OCI-LY3 (cell line): ENCODE results near the gene ZNRD2.

Experiments
- EZH2phosphoT487 ChIP-seq: fragments of 200-600 bp; shearing (Covaris generic); IDR thresholded peaks from 2 replicates; pipeline ENCODE4 v1.6.1; 2018; ENCODE audit warnings: antibody characterized with exemption, mixed run types, low read depth
- TF ChIP-seq, protein P1 (sequence below): fragments of 200-600, 300-600 bp; sonication (generic); IDR thresholded peaks from 2 replicates; pipeline ENCODE4 v1.5.1; 2014; ENCODE audit warnings: antibody characterized with exemption, low read length, low read depth

DNA sequence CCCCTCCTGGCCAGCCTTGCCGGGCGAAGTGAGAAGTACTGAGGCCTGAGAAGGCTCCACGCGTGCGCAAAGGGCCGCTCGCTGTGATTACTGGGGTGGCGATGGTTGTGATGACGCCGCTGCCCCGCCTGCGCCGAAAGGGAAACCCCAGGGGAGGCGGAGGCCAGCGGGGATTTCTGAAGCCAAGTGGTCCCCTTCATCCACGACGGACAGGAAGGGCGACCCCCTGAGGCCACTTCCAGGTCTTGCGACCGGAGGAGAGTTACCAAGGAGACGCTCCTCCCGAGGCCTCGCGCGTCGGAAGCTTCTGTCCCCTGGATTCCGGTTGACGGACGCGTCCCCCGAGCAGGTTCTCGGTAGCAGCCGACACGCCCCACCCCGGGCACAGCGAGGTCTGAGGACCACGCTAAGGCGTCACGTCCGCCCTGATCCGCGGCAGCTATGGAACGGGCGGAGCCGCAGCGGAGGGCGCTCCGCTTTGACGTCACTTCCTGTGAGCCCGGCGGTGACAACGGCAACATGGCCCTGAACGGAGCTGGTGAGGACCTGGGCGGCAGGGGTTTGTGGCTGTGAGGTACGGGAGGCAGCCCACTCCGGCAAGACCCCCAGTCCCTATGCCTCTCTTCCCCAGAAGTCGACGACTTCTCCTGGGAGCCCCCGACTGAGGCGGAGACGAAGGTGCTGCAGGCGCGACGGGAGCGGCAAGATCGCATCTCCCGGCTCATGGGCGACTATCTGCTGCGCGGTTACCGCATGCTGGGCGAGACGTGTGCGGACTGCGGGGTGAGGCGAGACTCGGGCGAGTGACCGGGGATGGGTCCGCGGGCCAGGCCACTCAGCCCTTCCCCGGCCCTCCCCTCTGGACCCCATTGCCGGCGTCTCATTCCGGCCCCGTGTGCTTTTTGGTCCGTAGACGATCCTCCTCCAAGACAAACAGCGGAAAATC, at the start of gene ZNRD2:
- TF ChIP-seq, protein P1, sequence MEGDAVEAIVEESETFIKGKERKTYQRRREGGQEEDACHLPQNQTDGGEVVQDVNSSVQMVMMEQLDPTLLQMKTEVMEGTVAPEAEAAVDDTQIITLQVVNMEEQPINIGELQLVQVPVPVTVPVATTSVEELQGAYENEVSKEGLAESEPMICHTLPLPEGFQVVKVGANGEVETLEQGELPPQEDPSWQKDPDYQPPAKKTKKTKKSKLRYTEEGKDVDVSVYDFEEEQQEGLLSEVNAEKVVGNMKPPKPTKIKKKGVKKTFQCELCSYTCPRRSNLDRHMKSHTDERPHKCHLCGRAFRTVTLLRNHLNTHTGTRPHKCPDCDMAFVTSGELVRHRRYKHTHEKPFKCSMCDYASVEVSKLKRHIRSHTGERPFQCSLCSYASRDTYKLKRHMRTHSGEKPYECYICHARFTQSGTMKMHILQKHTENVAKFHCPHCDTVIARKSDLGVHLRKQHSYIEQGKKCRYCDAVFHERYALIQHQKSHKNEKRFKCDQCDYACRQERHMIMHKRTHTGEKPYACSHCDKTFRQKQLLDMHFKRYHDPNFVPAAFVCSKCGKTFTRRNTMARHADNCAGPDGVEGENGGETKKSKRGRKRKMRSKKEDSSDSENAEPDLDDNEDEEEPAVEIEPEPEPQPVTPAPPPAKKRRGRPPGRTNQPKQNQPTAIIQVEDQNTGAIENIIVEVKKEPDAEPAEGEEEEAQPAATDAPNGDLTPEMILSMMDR: peak; percentile 65
- TF ChIP-seq EZH2phosphoT487: no peak
